Urinary bladder (tissue), 4 donors: ENCODE measurements around the gene KIF6. TPM values are rescaled to one million over a fixed set of nuclear protein-coding genes. Genes with fewer than 3 reads are reported as not detected.
"Not testable (repeated sequence)": the region's sequence is repeated elsewhere in the genome, so short reads cannot be mapped to it uniquely, and the experiment has no call there.

ENCODE experiments used
- DNase-seq: peaks from one replicate; pipeline ENCODE4 v3.0.0-alpha.2; 2015; ENCODE audit errors: extremely low spot score
- H3K27ac ChIP-seq: one replicate; pipeline ENCODE4 v1.5.1; 2013; ENCODE audit warnings: low read depth, mild to moderate bottlenecking, moderate library complexity
- H3K36me3 ChIP-seq: one replicate; pipeline ENCODE4 v1.6.1; 2013; ENCODE audit warnings: mild to moderate bottlenecking, moderate library complexity; ENCODE audit not compliant: insufficient read depth
- H3K4me1 ChIP-seq: one replicate; pipeline ENCODE4 v1.6.1; 2013; ENCODE audit warnings: mild to moderate bottlenecking, moderate library complexity; ENCODE audit not compliant: insufficient read depth
- H3K4me3 ChIP-seq: one replicate; pipeline ENCODE4 v1.5.1; 2013; ENCODE audit warnings: low read depth, low read length
- WGBS: extraction: QIAGEN DNeasy Blood & Tissue Kit; methylation state at CpG from one replicate; pipeline ENCODE4 v1.1.7; 2013; 5-methylcytosine and 5-hydroxymethylcytosine counted together
- polyA plus RNA-seq: library from polyadenylated mRNA; stranded (reverse); fragments of 200-250 nt; gene quantifications from one replicate; pipeline ENCODE4 v1.2.3, GENCODE V29; 2013
- small RNA-seq: library from RNA; depleted of rRNA; stranded (forward); fragments of <200 nt; gene quantifications from one replicate; pipeline ENCODE3, GENCODE V24; 2014
- total RNA-seq: library from RNA; depleted of rRNA; stranded (reverse); fragments of >200 nt; gene quantifications from one replicate; pipeline ENCODE4 v1.2.3, GENCODE V29; 2014
- donor health status: healthy with polysubstance abuse.
- donor health status: healthy.

Gene KIF6
- total and polyA plus RNA-seq, 2 donors, result 0.14 to 1.1 TPM

DNA sequence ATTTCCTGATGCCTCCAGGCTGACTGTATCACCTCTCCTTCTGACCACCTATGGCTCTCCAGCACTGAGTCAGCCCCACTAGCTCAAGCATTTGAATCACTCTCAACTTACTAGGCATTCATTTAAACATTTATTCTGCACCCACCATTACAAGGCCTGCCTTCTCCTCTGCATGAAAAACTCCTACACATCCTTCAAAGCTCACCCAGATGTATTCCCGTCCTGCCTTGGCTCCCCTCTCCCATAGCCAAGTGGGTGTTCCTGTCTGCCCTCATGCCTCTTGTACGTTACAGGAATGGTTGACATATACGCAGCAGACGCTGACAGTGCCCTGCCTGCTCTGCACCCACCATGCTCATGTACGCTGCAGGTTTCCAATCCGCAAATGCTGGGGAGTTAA lies 432.6 kb downstream of the KIF6 start:
- WGBS, result 91% methylated on average over 6 of the region's 6 CpGs
- H3K36me3 ChIP-seq, result no peaks in the 10 kb centered on the region

GRCh38 chr6:39289490-39289889 lies 435.7 kb downstream of the KIF6 start:
- WGBS, result 82% methylated on average over 2 of the region's 2 CpGs
- H3K4me3 ChIP-seq, result no peak overlapping the region
- no peak overlapping the region for H3K27ac ChIP-seq
- H3K4me1 ChIP-seq, result no peaks in the 10 kb centered on the region
- no peak for DNase-seq
- no peaks in the 10 kb centered on the region for H3K36me3 ChIP-seq

More for the DNA sequence above, 432.6 kb downstream of the KIF6 start:
- Histone ChIP-seq H3K4me3 (no peak overlapping the region), H3K27ac (no peak overlapping the region), H3K4me1 (no peaks in the 10 kb centered on the region)
- no peak for DNase-seq

GRCh38 chr6:39287601-39288000 lies 437.6 kb downstream of the KIF6 start:
- no peak for DNase-seq
- Histone ChIP-seq H3K4me1 (no peaks in the 10 kb centered on the region), H3K27ac (no peak overlapping the region), H3K4me3 (no peak overlapping the region), H3K36me3 (no peaks in the 10 kb centered on the region)
- 85% methylated on average over 3 of the region's 3 CpGs for WGBS

DNA sequence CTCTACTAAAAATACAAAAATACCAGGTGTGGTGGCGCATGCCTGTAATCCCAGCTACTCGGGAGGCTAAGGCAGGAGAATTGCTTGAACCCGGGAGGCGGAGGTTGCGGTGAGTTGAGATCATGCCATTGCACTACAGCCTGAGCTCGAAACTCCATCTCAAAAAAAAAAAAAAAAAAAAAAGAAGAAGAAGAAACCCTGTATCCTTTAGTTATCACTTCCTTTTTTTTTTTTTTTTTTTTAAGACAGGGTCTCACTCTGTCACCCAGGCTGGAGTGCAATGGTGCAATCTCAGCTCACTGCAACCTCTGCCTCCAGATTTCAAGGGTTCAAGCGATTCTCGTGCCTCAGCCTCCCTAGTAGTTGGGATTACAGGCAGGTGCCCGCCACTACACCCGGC lies 438.6 kb downstream of the KIF6 start:
- H3K27ac ChIP-seq, H3K36me3 ChIP-seq, DNase-seq, H3K4me3 ChIP-seq, H3K4me1 ChIP-seq: not testable (repeated sequence)
- 80% methylated on average over 10 of the region's 10 CpGs for WGBS

DNA sequence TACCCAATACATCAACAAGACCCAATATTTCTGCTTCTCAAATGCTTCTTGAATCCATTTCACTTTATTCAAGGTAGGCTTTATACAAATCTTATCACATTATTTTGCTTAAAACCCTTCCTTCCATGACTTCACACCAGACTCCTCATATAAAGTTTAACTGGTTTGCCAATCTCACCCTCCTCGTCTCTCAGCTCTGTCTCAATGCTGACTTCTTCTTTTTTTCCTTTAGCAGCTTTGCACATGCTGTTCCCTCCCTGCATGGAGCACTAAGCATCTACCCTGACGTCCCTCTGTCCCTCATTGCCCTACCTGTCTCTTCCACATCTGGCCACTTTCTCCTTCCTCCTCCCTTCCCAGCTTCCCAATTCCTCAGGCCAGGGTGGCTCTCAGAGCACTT lies 442.4 kb downstream of the KIF6 start:
- WGBS, result 37% methylated on average over 2 of the region's 2 CpGs
- H3K36me3 ChIP-seq, result no peaks in the 10 kb centered on the region
- no peak overlapping the region for H3K4me3 ChIP-seq
- H3K4me1 ChIP-seq, result no peaks in the 10 kb centered on the region
- no peak overlapping the region for H3K27ac ChIP-seq
- no peak for DNase-seq

- no peaks in the 10 kb centered on the region for H3K4me1 ChIP-seq
- WGBS, result 78% methylated on average over 11 of the region's 11 CpGs
- no peak overlapping the region for H3K27ac ChIP-seq
- DNase-seq, result no peak
- H3K4me3 ChIP-seq, result no peak overlapping the region
- H3K36me3 ChIP-seq, result no peaks in the 10 kb centered on the region
Measured at GRCh38 chr6:39281312-39281980, 443.8 kb downstream of the KIF6 start.

GRCh38 chr6:39280247-39280731 lies 444.9 kb downstream of the KIF6 start:
- Histone ChIP-seq H3K4me1 (no peaks in the 10 kb centered on the region), H3K36me3 (no peaks in the 10 kb centered on the region), H3K27ac (no peak overlapping the region), H3K4me3 (no peak overlapping the region)
- no peak for DNase-seq
- WGBS, result 48% methylated on average over 8 of the region's 8 CpGs

Small RNA genes within 50 kb of the gene (small RNA-seq; reads per million reads assigned to genes)
- gene RNU1-54P, result not detected

Other genes with a start within 250 kb of the KIF6 start
- gene DAAM2, start 67.0 kb upstream of the KIF6 start, total RNA-seq, result 21.1 TPM
- 25.9 TPM for gene DAAM2, start 67.0 kb upstream of the KIF6 start, polyA plus RNA-seq
- gene MOCS1, start 209.1 kb upstream of the KIF6 start, total RNA-seq, result 7.0 TPM
- 20.4 TPM for gene MOCS1, start 209.1 kb upstream of the KIF6 start, polyA plus RNA-seq